NB4 (cell line): ENCODE results near the gene MIDN.
A peak's percentile ranks its signal among the peaks of the same experiment; 100 is the strongest.

Source experiments
- POLR2A ChIP-seq: IDR thresholded peaks from 2 replicates; pipeline ENCODE4 v1.6.1; 2011; ENCODE audit warnings: mild to moderate bottlenecking; ENCODE audit not compliant: insufficient read length; ENCODE audit errors: extremely low read depth
- TF ChIP-seq, protein P1 (sequence below): IDR thresholded peaks from one replicate; pipeline ENCODE4 v1.5.1; 2012; ENCODE audit warnings: low read depth, low read length

DNA sequence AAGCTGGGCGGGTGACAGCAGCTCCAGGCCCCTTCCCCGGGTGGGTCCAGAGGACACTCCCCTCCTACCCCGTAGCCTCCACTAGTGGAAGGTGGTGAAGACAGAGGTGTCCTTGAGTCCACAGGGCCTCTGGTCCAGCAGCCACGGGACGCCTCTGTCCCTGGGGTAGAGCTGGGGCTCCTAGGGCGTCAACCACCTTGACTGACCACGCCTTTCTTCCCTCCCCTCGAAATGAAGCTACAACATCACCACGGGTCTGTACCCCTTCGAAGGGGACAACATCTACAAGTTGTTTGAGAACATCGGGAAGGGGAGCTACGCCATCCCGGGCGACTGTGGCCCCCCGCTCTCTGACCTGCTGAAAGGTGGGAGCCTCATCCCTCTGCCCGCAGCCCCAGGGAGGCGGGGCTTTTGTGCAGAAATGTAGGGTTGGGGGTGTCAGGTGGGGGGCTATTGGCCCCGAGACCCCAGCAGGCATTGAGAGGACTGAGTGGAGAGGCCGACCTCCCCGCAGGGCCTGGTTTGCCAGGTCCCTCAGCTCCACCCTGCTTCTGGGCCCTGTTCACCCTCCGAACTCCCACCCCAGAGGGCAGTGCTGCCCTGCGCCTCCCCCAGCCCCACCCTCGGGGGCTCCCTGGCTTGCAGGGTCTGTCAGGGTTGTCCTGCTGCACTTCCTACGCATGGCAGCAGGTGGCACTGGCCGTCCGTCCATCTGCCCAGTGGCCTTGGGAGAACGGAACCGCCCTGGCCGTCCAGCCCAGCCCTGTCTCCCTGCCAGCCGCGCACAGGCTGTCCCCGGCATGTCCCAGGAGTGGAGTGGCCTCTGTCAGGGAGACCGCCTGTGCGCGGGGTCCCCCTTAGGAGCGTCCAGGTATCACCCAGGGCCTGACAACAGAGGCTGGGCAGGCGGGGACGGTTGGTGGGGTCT lies 27.1 kb upstream of the MIDN start:
- TF ChIP-seq, protein P1, sequence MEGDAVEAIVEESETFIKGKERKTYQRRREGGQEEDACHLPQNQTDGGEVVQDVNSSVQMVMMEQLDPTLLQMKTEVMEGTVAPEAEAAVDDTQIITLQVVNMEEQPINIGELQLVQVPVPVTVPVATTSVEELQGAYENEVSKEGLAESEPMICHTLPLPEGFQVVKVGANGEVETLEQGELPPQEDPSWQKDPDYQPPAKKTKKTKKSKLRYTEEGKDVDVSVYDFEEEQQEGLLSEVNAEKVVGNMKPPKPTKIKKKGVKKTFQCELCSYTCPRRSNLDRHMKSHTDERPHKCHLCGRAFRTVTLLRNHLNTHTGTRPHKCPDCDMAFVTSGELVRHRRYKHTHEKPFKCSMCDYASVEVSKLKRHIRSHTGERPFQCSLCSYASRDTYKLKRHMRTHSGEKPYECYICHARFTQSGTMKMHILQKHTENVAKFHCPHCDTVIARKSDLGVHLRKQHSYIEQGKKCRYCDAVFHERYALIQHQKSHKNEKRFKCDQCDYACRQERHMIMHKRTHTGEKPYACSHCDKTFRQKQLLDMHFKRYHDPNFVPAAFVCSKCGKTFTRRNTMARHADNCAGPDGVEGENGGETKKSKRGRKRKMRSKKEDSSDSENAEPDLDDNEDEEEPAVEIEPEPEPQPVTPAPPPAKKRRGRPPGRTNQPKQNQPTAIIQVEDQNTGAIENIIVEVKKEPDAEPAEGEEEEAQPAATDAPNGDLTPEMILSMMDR, result peak; percentile 13
- no peak for TF ChIP-seq POLR2A
